Measurements from ENCODE around the gene BABAM2.

The BABAM2 gene

DNA sequence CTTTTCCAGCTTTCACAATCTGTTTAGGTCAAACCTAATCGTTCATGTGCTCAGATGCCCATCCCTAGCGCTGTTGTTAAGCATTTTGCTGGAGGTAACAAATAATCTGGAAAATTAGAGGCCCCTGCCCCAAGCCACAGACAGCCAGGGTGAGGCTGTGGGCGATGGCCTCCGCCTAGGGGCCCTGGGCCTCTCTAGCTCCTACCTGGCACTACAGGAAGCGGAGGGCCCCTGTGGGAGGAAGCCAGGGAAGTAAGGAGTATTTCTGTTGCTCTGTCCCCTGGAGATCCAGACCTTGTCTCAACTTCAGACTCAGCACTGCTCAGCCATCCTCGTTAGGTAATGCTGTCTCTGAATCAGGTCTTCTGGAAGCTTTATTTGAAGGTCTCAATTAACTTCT lies 489.7 kb downstream of the BABAM2 start:
- no peak for DNase-seq (ENCODE audit: low spot score)
- TF ChIP-seq, protein P1, sequence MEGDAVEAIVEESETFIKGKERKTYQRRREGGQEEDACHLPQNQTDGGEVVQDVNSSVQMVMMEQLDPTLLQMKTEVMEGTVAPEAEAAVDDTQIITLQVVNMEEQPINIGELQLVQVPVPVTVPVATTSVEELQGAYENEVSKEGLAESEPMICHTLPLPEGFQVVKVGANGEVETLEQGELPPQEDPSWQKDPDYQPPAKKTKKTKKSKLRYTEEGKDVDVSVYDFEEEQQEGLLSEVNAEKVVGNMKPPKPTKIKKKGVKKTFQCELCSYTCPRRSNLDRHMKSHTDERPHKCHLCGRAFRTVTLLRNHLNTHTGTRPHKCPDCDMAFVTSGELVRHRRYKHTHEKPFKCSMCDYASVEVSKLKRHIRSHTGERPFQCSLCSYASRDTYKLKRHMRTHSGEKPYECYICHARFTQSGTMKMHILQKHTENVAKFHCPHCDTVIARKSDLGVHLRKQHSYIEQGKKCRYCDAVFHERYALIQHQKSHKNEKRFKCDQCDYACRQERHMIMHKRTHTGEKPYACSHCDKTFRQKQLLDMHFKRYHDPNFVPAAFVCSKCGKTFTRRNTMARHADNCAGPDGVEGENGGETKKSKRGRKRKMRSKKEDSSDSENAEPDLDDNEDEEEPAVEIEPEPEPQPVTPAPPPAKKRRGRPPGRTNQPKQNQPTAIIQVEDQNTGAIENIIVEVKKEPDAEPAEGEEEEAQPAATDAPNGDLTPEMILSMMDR (IDR thresholded peaks at IDR 0.05; ENCODE audit: extremely low read depth, missing control alignments), result no peak

DNA sequence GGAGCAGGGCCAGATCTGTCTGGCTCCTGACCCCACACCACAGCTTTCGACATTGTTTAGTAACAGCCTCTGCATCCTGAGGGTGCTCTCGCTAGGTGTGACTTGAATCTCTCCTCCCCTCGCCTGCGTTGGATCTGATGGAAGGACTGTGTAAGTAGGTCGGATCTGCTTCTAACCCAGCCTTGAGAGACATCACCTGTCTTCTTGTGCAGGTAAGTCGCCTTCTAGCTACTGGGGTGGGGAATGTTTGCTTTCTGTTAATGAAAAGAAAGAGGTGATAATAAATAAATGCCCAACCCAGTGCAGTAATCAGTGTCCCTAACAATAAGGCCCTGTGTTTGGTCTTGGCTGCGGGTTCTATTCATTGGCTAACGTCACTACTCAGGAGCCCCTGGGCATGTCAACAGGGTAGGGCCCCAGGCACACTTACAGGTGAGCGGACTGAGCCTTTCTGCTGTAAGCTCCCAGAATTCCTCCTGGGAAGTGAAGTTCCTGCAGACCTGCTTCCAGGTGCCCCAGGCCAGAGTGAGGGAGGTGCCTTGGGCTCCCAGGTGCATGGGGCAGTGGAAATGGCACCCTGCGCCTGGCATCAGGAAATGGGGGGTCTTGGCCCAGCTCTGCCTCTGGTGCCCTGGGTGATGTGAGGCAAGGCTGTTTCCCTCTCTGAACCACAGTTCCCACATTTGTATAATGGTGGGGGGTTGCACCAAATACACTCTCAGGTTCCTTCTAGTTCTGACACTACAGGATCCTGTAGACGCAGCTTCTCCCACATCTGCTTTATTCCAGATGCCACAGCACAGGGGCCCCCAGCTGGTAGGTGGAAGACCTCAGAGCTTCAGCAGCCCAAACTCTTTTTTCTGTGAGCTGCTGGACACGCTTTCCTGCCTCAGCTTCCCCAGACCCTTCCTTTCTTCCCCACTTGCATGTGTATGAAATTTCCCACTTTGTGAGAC lies 491.0 kb downstream of the BABAM2 start:
- no peak for DNase-seq (ENCODE audit: low spot score)
- TF ChIP-seq, protein P1 (IDR thresholded peaks at IDR 0.05; ENCODE audit: extremely low read depth, missing control alignments), result no peak

DNA sequence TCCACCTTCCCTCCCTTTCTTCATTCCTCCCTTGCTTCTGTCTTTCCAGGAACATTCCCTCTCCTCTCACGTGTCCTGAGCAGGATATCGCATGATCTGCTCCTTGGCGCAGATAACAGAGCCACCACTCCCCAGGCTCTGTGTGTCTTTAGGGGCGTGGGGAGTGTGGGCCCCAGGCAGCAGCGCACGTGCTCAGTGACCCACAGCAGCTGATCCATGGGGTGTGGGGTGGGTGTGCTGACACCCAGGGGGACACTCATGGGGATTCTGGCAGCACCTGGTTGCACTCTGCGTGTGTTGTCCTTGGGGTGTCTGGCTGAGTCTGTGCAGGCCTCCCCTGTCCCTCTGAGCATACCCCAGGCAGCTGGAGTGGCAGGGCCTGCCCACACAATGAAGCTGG lies 492.2 kb downstream of the BABAM2 start:
- TF ChIP-seq, protein P1 (IDR thresholded peaks at IDR 0.05; ENCODE audit: extremely low read depth, missing control alignments), result no peak
- no peak for DNase-seq (ENCODE audit: low spot score)

GRCh38 chr2:28387082-28387960 lies 496.8 kb downstream of the BABAM2 start:
- TF ChIP-seq, protein P1 (IDR thresholded peaks at IDR 0.05; ENCODE audit: extremely low read depth, missing control alignments), result no peak
- DNase-seq (ENCODE audit: low spot score), result no peak
